ENCODE data around the gene CRYL1.

DNA sequence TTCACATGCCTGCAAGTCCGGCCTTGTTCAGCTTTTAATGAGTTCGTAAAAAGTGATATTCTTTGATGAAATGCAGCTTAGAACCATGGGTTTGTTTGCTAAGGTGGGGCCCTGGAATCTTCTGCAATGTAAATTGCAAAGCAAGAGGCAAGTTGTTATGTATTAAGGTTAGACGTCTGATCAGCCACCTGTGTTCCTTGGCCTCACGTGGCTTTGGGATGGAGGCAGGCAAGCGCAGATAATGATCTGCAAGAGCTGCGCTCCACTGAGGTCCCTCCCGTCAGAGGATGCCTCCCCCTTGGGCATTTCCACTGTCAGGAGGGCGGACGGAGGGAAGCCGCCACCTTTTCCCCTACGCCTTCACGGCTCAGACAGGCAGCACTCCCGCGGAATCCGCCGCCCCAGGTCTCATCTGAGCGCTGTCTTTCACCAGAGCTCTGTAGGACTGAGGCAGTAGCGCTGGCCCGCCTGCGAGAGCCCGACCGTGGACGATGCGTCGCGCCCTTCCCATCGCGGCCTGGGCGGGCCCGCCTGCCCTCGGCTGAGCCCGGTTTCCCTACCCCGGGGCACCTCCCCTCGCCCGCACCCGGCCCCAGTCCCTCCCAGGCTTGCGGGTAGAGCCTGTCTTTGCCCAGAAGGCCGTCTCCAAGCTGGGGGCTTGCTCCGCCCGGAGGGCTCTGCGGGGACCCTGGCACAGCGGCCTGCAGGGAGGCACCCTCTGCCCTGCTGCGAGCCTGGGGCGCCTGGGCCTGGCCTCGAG lies 110.9 kb downstream of the CRYL1 start:
- TF ChIP-seq TCF12 (IDR thresholded peaks at IDR 0.05) (no peak), RFX5 (IDR thresholded peaks at IDR 0.05; ENCODE audit: low read length) (no peak), RAD21 (IDR thresholded peaks at IDR 0.05; ENCODE audit: low read length) (no peak), POLR2AphosphoS5 (IDR thresholded peaks at IDR 0.05; ENCODE audit: low read depth, low read length) (no peak), YY1 (IDR thresholded peaks at IDR 0.05; ENCODE audit: low read depth) (no peak), MEF2A (IDR thresholded peaks at IDR 0.05; ENCODE audit: borderline replicate concordance, low read depth) (no peak), MAX (IDR thresholded peaks at IDR 0.05; ENCODE audit: low read depth) (no peak), TAF1 (IDR thresholded peaks at IDR 0.05; ENCODE audit: borderline replicate concordance, low read depth, low read length) (no peak)
- TF ChIP-seq, protein P1, sequence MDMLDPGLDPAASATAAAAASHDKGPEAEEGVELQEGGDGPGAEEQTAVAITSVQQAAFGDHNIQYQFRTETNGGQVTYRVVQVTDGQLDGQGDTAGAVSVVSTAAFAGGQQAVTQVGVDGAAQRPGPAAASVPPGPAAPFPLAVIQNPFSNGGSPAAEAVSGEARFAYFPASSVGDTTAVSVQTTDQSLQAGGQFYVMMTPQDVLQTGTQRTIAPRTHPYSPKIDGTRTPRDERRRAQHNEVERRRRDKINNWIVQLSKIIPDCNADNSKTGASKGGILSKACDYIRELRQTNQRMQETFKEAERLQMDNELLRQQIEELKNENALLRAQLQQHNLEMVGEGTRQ (IDR thresholded peaks at IDR 0.05; ENCODE audit: borderline replicate concordance, low read depth, low read length): no peak
- TF ChIP-seq, protein P2, sequence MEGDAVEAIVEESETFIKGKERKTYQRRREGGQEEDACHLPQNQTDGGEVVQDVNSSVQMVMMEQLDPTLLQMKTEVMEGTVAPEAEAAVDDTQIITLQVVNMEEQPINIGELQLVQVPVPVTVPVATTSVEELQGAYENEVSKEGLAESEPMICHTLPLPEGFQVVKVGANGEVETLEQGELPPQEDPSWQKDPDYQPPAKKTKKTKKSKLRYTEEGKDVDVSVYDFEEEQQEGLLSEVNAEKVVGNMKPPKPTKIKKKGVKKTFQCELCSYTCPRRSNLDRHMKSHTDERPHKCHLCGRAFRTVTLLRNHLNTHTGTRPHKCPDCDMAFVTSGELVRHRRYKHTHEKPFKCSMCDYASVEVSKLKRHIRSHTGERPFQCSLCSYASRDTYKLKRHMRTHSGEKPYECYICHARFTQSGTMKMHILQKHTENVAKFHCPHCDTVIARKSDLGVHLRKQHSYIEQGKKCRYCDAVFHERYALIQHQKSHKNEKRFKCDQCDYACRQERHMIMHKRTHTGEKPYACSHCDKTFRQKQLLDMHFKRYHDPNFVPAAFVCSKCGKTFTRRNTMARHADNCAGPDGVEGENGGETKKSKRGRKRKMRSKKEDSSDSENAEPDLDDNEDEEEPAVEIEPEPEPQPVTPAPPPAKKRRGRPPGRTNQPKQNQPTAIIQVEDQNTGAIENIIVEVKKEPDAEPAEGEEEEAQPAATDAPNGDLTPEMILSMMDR (IDR thresholded peaks at IDR 0.05): no peak
- TF ChIP-seq, protein P3, sequence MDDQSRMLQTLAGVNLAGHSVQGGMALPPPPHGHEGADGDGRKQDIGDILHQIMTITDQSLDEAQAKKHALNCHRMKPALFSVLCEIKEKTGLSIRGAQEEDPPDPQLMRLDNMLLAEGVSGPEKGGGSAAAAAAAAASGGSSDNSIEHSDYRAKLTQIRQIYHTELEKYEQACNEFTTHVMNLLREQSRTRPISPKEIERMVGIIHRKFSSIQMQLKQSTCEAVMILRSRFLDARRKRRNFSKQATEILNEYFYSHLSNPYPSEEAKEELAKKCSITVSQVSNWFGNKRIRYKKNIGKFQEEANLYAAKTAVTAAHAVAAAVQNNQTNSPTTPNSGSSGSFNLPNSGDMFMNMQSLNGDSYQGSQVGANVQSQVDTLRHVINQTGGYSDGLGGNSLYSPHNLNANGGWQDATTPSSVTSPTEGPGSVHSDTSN (IDR thresholded peaks at IDR 0.05): no peak
- TF ChIP-seq, protein P4, sequence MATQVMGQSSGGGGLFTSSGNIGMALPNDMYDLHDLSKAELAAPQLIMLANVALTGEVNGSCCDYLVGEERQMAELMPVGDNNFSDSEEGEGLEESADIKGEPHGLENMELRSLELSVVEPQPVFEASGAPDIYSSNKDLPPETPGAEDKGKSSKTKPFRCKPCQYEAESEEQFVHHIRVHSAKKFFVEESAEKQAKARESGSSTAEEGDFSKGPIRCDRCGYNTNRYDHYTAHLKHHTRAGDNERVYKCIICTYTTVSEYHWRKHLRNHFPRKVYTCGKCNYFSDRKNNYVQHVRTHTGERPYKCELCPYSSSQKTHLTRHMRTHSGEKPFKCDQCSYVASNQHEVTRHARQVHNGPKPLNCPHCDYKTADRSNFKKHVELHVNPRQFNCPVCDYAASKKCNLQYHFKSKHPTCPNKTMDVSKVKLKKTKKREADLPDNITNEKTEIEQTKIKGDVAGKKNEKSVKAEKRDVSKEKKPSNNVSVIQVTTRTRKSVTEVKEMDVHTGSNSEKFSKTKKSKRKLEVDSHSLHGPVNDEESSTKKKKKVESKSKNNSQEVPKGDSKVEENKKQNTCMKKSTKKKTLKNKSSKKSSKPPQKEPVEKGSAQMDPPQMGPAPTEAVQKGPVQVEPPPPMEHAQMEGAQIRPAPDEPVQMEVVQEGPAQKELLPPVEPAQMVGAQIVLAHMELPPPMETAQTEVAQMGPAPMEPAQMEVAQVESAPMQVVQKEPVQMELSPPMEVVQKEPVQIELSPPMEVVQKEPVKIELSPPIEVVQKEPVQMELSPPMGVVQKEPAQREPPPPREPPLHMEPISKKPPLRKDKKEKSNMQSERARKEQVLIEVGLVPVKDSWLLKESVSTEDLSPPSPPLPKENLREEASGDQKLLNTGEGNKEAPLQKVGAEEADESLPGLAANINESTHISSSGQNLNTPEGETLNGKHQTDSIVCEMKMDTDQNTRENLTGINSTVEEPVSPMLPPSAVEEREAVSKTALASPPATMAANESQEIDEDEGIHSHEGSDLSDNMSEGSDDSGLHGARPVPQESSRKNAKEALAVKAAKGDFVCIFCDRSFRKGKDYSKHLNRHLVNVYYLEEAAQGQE (IDR thresholded peaks at IDR 0.05; ENCODE audit: low read depth, low read length): no peak

Measured in SK-N-SH (cell line).